Activated CD8-positive, alpha-beta T cell treated with anti-CD3 and anti-CD28 coated beads, Interleukin-2, amount 10 ng/mL, durations not matched to agents 7 days and 5 days (primary cell): ENCODE measurements around the gene GADL1. TPM values are rescaled to one million over a fixed set of nuclear protein-coding genes. Genes with fewer than 3 reads are reported as not detected.

Source experiments
- ATAC-seq: fragments of 150-1000 bp; cut with Tn5 transposase; one replicate; pipeline ENCODE4 v1.10.0; 2021; ENCODE audit warnings: moderate library complexity
- CTCF ChIA-PET: fragments of 350-600 bp; sonication (Branson Sonifier 250); formaldehyde crosslinking; loops from one replicate; lab custom pipeline; 2021; ENCODE audit warnings: antibody characterized with exemption; lab: Charles Lee
- POLR2A ChIA-PET: fragments of 350-600 bp; sonication (Branson Sonifier 250); formaldehyde crosslinking; loops from one replicate; lab custom pipeline; 2021; ENCODE audit warnings: antibody characterized with exemption; lab: Charles Lee
- DNase-seq: peaks from one replicate; pipeline ENCODE4 v3.0.0-alpha.2; 2020
- H3K27ac Mint-ChIP-seq: one replicate; pipeline ENCODE4 v1.8.0; 2021; ENCODE audit warnings: mild to moderate bottlenecking, mixed read lengths
- H3K27me3 Mint-ChIP-seq: one replicate; pipeline ENCODE4 v1.8.0; 2021; ENCODE audit warnings: low read depth, mixed read lengths
- H3K36me3 Mint-ChIP-seq: one replicate; pipeline ENCODE4 v1.8.0; 2021; ENCODE audit warnings: low read depth, mixed read lengths
- H3K4me1 Mint-ChIP-seq: one replicate; pipeline ENCODE4 v1.8.0; 2021; ENCODE audit warnings: low read depth, mixed read lengths
- H3K4me3 Mint-ChIP-seq: one replicate; pipeline ENCODE4 v1.8.0; 2021; ENCODE audit warnings: mild to moderate bottlenecking, mixed read lengths
- H3K9me3 Mint-ChIP-seq: one replicate; pipeline ENCODE4 v1.8.0; 2022; ENCODE audit warnings: mixed read lengths; ENCODE audit not compliant: insufficient read depth
- total RNA-seq, 2 experiments: library from RNA; stranded (reverse); gene quantifications; one replicate each; pipeline ENCODE4 v1.2.3, GENCODE V29; 2021

The GADL1 gene
- total RNA-seq, 2 experiments from 2014 or later: not detected

DNA sequence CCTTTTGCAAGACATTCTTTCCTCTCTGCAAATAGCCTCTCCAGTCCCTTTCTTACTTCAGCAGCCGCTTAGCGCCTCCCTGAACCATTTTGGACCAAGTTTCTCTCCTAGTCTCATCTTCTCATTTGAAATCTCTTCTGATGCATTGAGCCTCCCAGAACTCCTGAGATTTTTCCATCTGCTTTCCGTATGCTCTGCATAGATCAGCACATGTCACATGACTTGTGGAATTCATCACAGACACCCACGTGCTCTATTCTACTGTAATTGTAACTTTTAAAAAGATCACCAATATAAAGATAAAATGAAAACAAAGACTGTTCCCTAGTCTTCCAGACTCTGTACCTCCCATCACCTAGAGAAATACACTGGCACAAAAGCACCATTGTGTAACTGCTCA lies 100.7 kb downstream of the GADL1 start:
- Mint-ChIP-seq H3K4me1 (no peaks in the 10 kb centered on the region), H3K27me3 (peaks cover 2% of the 10 kb centered on the region), H3K27ac (no peak overlapping the region), H3K9me3 (no peaks in the 10 kb centered on the region), H3K36me3 (no peaks in the 10 kb centered on the region), H3K4me3 (no peak overlapping the region)
- no peak for DNase-seq
- ChIA-PET POLR2A (no interaction called here), CTCF (no interaction called here)
- no peak for ATAC-seq

DNA sequence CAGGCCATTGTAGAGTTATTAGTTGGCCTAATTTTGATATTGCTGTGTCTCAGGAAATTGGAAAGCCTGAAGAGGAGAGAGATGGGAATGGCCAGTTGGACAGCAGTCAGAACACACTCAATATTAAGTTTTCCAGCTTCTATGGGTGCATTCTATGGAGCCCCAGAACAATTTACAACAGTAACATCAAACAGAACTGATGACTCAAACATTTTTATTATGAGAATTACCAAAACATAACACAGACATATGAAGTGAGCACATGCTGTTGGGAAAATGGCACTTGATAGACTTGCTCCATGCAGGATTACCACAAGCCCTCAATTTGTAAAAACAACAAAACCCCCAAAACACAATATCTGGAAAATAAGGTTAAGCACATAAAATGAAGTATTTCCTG lies 104.3 kb downstream of the GADL1 start:
- Mint-ChIP-seq H3K27ac (no peak overlapping the region), H3K36me3 (no peaks in the 10 kb centered on the region), H3K4me1 (no peaks in the 10 kb centered on the region), H3K4me3 (no peak overlapping the region), H3K27me3 (peaks cover 4% of the 10 kb centered on the region), H3K9me3 (no peaks in the 10 kb centered on the region)
- no peak for ATAC-seq
- no peak for DNase-seq
- CTCF ChIA-PET: interaction anchor here (0.7 kb wide), 1 partner anchor 787 kb away, joined by 3 read pairs; no protein-coding TSS in a partner anchor
- POLR2A ChIA-PET: no interaction called here

GRCh38 chr3:30786365-30786764 lies 108.1 kb downstream of the GADL1 start:
- no peak for ATAC-seq
- ChIA-PET CTCF (no interaction called here), POLR2A (no interaction called here)
- DNase-seq: no peak
- H3K27ac Mint-ChIP-seq: no peak overlapping the region
- no peaks in the 10 kb centered on the region for H3K9me3 Mint-ChIP-seq
- no peaks in the 10 kb centered on the region for H3K36me3 Mint-ChIP-seq
- no peaks in the 10 kb centered on the region for H3K4me1 Mint-ChIP-seq
- H3K27me3 Mint-ChIP-seq: peaks cover 12% of the 10 kb centered on the region
- no peak overlapping the region for H3K4me3 Mint-ChIP-seq

DNA sequence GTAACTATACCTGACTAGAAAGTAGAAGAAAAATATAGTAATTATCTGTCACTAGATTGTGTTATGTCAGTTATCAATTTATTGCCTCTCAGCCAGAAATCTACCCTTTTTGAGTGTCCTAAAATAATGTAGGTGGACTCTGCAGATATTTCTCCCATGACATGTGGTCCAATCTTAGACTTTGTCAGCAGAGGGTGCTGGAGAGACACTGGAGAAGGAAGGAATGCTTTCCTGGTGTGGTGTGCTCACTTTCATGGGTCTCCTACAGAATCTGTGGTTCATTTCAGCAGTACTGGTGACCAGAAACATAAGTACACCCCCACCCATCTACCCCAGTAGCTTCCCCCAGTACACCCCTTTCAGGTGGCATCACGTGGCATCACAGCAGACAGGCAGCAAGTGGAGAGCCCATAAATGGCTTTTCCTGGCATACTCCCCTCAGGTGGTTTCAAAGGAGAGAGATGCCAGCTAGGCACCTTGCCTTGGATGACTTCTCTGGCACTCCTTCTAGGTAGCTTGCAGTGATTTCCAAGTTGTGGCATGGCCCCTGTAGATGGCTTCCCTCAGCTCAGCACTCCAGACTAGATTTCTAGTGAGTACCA lies 114.7 kb downstream of the GADL1 start:
- POLR2A ChIA-PET: no interaction called here
- Mint-ChIP-seq H3K27me3 (peaks cover 21% of the 10 kb centered on the region), H3K27ac (no peak overlapping the region), H3K4me3 (no peak overlapping the region), H3K9me3 (no peaks in the 10 kb centered on the region), H3K4me1 (no peaks in the 10 kb centered on the region), H3K36me3 (no peaks in the 10 kb centered on the region)
- CTCF ChIA-PET: interaction anchor here (1.6 kb wide), 1 partner anchor 11 kb away, joined by 5 read pairs; no protein-coding TSS in a partner anchor
- no peak for DNase-seq
- ATAC-seq: no peak

DNA sequence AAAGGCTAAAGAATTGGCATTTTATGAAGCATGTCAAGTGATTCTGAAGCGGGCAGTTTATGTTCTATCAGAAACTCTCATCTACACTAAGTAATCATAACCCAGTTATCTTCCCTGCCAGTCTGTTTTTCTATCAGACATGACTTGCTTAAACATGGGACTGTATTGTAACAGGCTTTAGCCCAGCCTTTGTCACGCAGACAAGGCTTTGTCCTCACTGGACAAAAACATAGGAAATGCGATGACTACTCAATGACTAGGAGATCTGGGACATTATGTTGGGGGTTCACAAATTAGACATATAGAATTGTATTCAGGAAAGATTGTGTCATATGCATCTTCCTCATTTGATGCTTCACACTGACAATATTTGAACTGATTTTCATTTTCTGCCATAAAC lies 115.5 kb downstream of the GADL1 start:
- Mint-ChIP-seq H3K27ac (no peak overlapping the region), H3K36me3 (no peaks in the 10 kb centered on the region), H3K9me3 (no peaks in the 10 kb centered on the region), H3K4me3 (no peak overlapping the region), H3K4me1 (no peaks in the 10 kb centered on the region), H3K27me3 (peaks cover 20% of the 10 kb centered on the region)
- ChIA-PET CTCF (interaction anchor here (0.7 kb wide), 1 partner anchor 9 kb away, joined by 3 read pairs; no protein-coding TSS in a partner anchor), POLR2A (no interaction called here)
- ATAC-seq (no peak), DNase-seq (no peak)

DNA sequence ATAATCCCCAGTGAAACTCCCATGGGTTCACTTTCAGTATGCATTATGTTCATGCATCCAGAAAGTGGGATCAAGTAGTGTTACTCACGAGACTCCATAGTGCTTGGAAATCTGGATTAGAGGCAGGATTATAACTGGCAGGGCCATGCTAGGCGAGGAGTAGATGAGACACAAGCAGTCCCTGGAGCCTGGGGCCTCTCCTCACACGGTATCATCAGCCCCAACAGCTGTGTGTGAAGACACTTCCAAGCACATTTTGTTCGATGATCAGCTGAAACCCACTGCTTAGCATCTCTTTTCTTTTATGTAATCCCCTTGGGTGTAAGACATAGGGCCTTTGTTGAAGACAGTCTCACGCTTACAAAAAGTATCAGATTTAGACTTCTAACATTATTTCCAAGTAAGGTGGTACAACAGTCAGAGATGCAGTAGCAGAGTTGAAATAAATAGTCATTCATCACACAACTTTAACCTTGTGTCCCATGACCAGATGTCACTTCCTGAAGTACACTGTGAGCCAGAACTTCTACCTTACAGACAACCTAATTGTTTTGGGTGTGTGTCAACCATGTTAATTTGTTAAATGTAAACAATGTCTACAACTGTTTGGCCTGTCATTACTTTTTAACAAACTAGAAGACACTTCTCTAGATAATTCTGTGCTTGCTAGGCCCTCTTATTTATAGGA lies 116.9 kb downstream of the GADL1 start:
- no peaks in the 10 kb centered on the region for H3K4me1 Mint-ChIP-seq
- ATAC-seq: no peak
- no peak for DNase-seq
- H3K36me3 Mint-ChIP-seq: no peaks in the 10 kb centered on the region
- H3K4me3 Mint-ChIP-seq: no peak overlapping the region
- H3K27ac Mint-ChIP-seq: no peak overlapping the region
- CTCF ChIA-PET: interaction anchor here (0.6 kb wide), 1 partner anchor 765 kb away, joined by 3 read pairs; no protein-coding TSS in a partner anchor
- peaks cover 21% of the 10 kb centered on the region for H3K27me3 Mint-ChIP-seq
- no peaks in the 10 kb centered on the region for H3K9me3 Mint-ChIP-seq
- POLR2A ChIA-PET: interaction anchor here (0.6 kb wide), 1 partner anchor 989 kb away, joined by 4 read pairs; no protein-coding TSS in a partner anchor

DNA sequence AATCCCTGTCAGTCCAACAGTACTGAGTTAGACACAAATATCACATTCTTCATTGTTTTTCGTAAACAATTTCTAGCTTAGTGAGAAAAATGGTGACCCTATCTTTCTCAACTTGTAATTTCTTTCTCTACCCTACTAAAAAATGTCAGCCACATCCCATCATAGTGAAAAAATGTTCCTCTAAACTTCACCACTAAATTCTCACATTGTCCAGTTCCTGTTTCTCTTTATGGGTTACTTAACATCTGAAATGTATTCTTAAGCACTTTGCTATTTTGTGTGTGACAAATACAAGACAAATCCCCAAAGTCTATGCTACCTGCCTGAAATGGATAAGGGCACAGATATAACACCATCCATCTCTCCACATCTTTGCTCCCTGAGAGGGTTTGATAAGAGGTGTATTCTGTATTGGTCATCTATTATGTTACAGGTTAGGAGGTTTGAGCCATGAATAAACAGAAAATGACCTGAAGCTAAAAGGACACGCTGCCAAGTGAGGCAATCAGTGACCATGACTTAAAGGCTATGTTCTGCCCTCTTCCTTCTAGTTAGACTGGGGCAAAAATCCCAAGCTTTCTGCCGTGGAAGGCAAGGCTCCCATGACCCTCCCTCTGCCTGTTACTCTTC lies 118.2 kb downstream of the GADL1 start:
- POLR2A ChIA-PET: no interaction called here

DNA sequence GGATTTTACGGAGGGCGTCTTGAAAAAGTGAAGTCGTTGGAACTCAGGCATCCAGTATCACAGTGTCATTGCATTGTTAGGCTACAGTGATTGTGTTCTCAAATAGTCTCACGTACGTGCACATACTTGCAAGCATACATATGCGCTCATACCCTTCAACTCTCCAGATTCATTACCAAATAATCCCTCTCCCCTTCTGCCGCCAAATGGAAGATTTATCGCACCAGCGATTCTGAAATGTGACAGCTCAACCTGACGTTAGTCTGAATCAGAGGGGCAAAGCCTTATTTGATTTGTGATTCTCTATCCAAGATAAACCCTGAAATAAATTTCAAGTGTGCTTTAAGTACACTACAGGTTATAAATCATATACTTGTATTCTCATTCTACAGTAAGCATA lies 119.4 kb downstream of the GADL1 start:
- H3K27me3 Mint-ChIP-seq: peaks cover 21% of the 10 kb centered on the region
- no peaks in the 10 kb centered on the region for H3K4me1 Mint-ChIP-seq
- ChIA-PET POLR2A (no interaction called here), CTCF (no interaction called here)
- ATAC-seq (no peak), DNase-seq (no peak)
- H3K4me3 Mint-ChIP-seq: no peak overlapping the region
- no peaks in the 10 kb centered on the region for H3K9me3 Mint-ChIP-seq
- H3K36me3 Mint-ChIP-seq: no peaks in the 10 kb centered on the region
- no peak overlapping the region for H3K27ac Mint-ChIP-seq

More for the DNA sequence above, 118.2 kb downstream of the GADL1 start:
- CTCF ChIA-PET: no interaction called here
- no peak for DNase-seq
- no peaks in the 10 kb centered on the region for H3K4me1 Mint-ChIP-seq
- no peaks in the 10 kb centered on the region for H3K9me3 Mint-ChIP-seq
- H3K27ac Mint-ChIP-seq: no peak overlapping the region
- peaks cover 20% of the 10 kb centered on the region for H3K27me3 Mint-ChIP-seq
- H3K36me3 Mint-ChIP-seq: no peaks in the 10 kb centered on the region
- no peak for ATAC-seq
- H3K4me3 Mint-ChIP-seq: no peak overlapping the region

DNA sequence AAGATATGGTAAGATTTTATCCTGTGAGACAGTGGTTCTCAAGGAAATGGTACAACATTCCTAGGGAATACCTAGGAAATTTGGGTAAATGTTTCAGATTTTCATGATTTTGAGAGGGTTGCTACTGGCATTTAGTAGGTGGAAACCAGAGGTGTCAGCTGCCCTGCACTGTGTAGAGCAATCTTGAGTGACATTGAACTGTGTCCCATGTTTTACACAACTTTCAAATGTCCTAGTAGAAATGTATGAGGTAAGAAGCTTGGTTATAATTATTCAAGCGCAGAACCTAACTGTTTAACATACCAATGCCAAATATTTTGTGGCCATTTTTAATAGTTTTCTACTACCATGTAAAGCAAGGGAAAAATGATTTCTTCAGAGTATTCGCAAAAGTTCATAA lies 120.4 kb downstream of the GADL1 start:
- no peak overlapping the region for H3K27ac Mint-ChIP-seq
- ChIA-PET CTCF (interaction anchor here (0.7 kb wide), 1 partner anchor 432 kb away, joined by 3 read pairs; no protein-coding TSS in a partner anchor), POLR2A (no interaction called here)
- H3K36me3 Mint-ChIP-seq: no peaks in the 10 kb centered on the region
- no peaks in the 10 kb centered on the region for H3K9me3 Mint-ChIP-seq
- peaks cover 16% of the 10 kb centered on the region for H3K27me3 Mint-ChIP-seq
- ATAC-seq (no peak), DNase-seq (no peak)
- no peaks in the 10 kb centered on the region for H3K4me1 Mint-ChIP-seq
- no peak overlapping the region for H3K4me3 Mint-ChIP-seq

GRCh38 chr3:30770387-30770786 lies 124.1 kb downstream of the GADL1 start:
- H3K9me3 Mint-ChIP-seq: no peaks in the 10 kb centered on the region
- no peak for ATAC-seq
- no peak overlapping the region for H3K4me3 Mint-ChIP-seq
- peaks cover 23% of the 10 kb centered on the region for H3K27me3 Mint-ChIP-seq
- CTCF ChIA-PET: interaction anchor here (0.6 to 3.2 kb wide), 12 partner anchors 12 to 1021 kb away, joined by 3 to 16 read pairs (median 5); no protein-coding TSS in a partner anchor
- POLR2A ChIA-PET: no interaction called here
- no peaks in the 10 kb centered on the region for H3K36me3 Mint-ChIP-seq
- H3K4me1 Mint-ChIP-seq: peaks cover 2% of the 10 kb centered on the region
- DNase-seq: no peak
- H3K27ac Mint-ChIP-seq: no peak overlapping the region

DNA sequence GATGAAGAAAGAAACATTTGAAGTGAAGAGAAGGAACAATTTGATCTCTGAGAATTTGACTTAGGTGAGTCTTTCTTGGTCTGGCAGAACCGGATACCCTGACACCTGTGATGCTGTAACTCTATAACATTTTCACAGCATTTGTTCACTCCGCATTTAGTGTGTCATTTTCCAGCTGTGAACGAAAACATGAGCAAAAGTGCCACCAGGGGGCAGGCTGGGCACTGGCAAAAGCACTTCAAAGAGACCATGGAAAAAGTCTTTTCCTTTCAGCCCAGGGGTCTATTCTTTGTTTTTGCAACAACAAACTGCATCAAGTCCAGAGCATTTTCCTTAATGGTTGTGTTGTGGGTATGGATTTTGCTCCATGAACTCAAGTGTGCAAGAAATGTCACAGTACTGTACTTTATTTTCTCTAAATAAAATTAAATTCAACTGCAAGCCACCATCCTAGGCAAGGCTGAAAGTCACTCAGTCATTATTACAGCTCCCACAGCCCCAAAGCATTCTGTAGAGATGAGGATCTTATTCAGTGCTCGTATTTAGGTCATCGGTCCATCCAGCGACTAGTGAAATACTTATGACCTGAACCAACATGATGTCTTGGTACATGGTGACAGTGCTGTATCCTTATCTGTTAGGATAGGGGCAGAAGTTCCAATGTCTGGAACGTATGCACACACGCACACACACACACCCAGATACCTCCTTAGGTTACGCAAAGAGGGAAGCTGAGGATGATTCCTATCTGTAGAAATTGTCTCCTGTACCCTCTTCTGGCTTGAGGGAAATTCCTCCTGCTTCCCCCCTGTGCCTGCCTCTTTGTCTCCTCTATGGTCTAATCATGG lies 125.5 kb downstream of the GADL1 start:
- POLR2A ChIA-PET: no interaction called here
- Mint-ChIP-seq H3K36me3 (no peaks in the 10 kb centered on the region), H3K27ac (no peak overlapping the region), H3K27me3 (peaks cover 22% of the 10 kb centered on the region), H3K9me3 (no peaks in the 10 kb centered on the region), H3K4me1 (peaks cover 2% of the 10 kb centered on the region), H3K4me3 (no peak overlapping the region)
- CTCF ChIA-PET: interaction anchor here (0.7 to 3.2 kb wide), 22 partner anchors 10 to 999 kb away, joined by 3 to 16 read pairs (median 3); no protein-coding TSS in a partner anchor
- DNase-seq (peak; percentile 78), ATAC-seq (no peak)
